ENCODE results near the gene PSME2. TPM values are rescaled to one million over a fixed set of nuclear protein-coding genes. Genes with fewer than 3 reads are reported as not detected.

The PSME2 gene, protein sequence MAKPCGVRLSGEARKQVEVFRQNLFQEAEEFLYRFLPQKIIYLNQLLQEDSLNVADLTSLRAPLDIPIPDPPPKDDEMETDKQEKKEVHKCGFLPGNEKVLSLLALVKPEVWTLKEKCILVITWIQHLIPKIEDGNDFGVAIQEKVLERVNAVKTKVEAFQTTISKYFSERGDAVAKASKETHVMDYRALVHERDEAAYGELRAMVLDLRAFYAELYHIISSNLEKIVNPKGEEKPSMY
- polyA plus RNA-seq = 100 to 1,000 TPM; 143 to 233 TPM

DNA sequence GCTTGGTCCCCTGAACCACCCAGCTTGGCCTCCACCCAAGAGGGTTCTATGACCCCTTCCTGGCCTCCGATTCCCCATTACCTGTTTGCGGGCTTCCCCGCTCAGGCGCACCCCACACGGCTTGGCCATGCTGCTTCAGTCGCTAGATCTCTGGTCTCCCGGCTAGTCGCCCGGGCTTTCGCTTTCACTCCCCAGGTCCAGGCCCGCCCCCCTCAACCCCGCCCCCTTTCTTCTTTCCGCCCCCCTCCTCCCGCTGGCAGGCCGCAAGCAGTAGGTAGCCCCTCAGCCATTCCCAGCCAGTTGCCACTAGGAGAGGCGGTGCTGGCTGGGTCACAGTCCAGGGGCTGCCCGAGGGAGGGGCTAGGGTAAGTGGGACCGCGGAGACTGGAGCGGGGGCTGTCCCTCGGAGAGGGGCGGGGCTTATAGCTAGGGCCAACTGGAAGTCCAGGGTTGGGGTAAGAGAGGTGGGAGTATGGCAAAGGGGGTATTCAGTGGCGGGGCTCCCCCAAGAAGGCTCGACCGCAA lies at the start of gene PSME2:
Gene PSME2, minus strand, starts transcription at position 158 of the 525 bp plus-strand sequence. Its CDS starts 29 bp downstream, at position 129.
- no peaks in the 10 kb centered on the region for H3K27me3 ChIP-seq (ENCODE audit: control insufficient read depth in 1 of 2, insufficient read depth in 2 of 2, low read length in 2 of 2)
- no peaks in the 10 kb centered on the region for H3K9me3 ChIP-seq (ENCODE audit: control insufficient read depth in 2 of 2, insufficient read depth in 1 of 2, low read depth in 1 of 2, low read length in 1 of 2)
- 0 to 1% methylated on average over 25 of the region's 25 CpGs for WGBS, 2 donors
- H3K36me3 ChIP-seq (ENCODE audit: control insufficient read depth in 2 of 2, insufficient read depth in 2 of 2, low read length in 1 of 2) = peaks cover 3 to 24% of the 10 kb centered on the region in 2 donors
- H3K4me3 ChIP-seq (ENCODE audit: low read depth in 1 of 2, low read length in 2 of 2) = peak within 1 kb of the TSS; percentile 87 to 93
- H3K27ac ChIP-seq (ENCODE audit: low read depth in 2 of 2, low read length in 1 of 2) = peak within 1 kb of the TSS; percentile 92 to 97
- H3K4me1 ChIP-seq (ENCODE audit: control insufficient read depth in 2 of 2, insufficient read depth in 2 of 2, low read length in 1 of 2) = peaks cover 0 to 14% of the 10 kb centered on the region in 2 donors

DNA sequence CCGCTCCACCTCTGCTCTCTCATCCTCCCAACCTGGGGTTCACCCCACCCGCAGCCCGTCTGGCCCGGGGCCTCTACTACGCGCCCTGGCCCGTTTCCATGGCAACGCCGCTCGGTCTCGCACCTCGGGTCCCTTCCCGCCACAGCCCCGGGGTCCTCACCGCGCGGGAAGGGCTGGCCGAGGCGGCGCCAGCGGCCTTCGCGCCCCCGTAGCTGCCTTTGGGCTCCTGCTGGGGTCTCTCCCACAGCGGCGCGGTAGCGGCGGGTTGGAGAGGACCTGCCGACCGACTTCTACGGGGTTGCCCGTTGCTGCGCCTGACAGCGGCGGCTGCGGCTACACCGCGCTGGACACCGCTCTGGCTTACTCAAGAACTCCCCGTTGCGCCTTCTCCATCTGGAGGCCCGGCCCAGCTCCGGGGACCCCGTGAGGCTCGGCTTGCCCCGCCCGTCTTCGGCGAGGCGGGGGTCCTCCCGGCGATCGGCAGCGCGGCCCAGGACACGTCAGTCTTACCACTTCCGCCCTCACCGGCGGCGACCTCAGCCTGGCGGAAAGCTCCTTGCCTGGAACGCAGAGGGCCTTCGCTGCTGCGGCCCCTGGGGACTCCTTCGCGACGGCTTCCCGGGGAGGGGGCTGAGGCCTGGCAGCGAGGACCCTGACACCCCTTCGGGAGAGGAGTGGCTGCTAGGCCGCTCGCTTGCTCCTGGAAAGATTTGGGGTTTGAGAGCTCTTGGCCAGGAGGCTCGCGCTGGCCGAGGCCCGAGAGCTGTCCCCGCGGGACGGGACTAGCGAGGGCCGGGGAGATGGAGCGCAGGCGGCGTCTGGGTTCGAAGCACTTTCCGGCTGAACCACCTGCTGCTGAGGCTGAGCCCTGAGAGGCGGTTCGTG lies 49.0 kb upstream of the PSME2 start, which contains the start of gene TM9SF1:
Gene TM9SF1, minus strand, starts transcription at position 256 of the 885 bp plus-strand sequence. CDS start 422 bp downstream, outside the sequence.
- peaks cover 0 to 16% of the 10 kb centered on the region in 2 donors for H3K36me3 ChIP-seq (ENCODE audit: control insufficient read depth in 2 of 2, insufficient read depth in 2 of 2, low read length in 1 of 2)
- H3K4me3 ChIP-seq (ENCODE audit: low read depth in 1 of 2, low read length in 2 of 2) = peak within 1 kb of the TSS; percentile 71 to 81
- H3K4me1 ChIP-seq (ENCODE audit: control insufficient read depth in 2 of 2, insufficient read depth in 2 of 2, low read length in 1 of 2) = peaks cover 0 to 3% of the 10 kb centered on the region in 2 donors
- H3K27ac ChIP-seq (ENCODE audit: low read depth in 2 of 2, low read length in 1 of 2) = peak within 1 kb of the TSS; percentile 93 to 94
- H3K9me3 ChIP-seq (ENCODE audit: control insufficient read depth in 2 of 2, insufficient read depth in 1 of 2, low read depth in 1 of 2, low read length in 1 of 2) = no peaks in the 10 kb centered on the region
- H3K27me3 ChIP-seq (ENCODE audit: control insufficient read depth in 1 of 2, insufficient read depth in 2 of 2, low read length in 2 of 2) = no peaks in the 10 kb centered on the region
- WGBS, 2 donors = 0 to 1% methylated on average over 88 to 89 of the region's 89 CpGs

DNA sequence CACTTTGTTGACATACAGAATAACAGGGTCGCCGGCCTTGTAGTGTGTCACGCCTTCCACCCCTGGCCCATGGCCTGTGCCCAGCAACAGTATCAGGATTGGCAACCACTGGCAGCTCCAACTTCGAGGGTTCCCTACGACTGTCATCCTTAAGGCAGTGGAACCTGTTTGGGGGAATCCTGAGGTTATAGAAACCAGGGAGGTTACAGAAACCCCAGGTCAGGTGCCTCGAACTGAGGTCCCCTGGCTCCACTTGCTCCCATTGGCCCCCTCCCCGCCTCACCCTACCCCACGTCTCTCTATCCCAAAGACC lies 48.4 kb upstream of the PSME2 start:
- Histone ChIP-seq H3K4me3 (ENCODE audit: low read depth in 1 of 2, low read length in 2 of 2) (peak overlapping the region; percentile 71 to 81), H3K27ac (ENCODE audit: low read depth in 2 of 2, low read length in 1 of 2) (peak overlapping the region; percentile 93 to 94), H3K4me1 (ENCODE audit: control insufficient read depth in 2 of 2, insufficient read depth in 2 of 2, low read length in 1 of 2) (peaks cover 0 to 3% of the 10 kb centered on the region in 2 donors), H3K36me3 (ENCODE audit: control insufficient read depth in 2 of 2, insufficient read depth in 2 of 2, low read length in 1 of 2) (peaks cover 0 to 17% of the 10 kb centered on the region in 2 donors), H3K9me3 (ENCODE audit: control insufficient read depth in 2 of 2, insufficient read depth in 1 of 2, low read depth in 1 of 2, low read length in 1 of 2) (no peaks in the 10 kb centered on the region), H3K27me3 (ENCODE audit: control insufficient read depth in 1 of 2, insufficient read depth in 2 of 2, low read length in 2 of 2) (no peaks in the 10 kb centered on the region)
- WGBS, 2 donors = 42 to 43% methylated on average over 8 of the region's 8 CpGs

DNA sequence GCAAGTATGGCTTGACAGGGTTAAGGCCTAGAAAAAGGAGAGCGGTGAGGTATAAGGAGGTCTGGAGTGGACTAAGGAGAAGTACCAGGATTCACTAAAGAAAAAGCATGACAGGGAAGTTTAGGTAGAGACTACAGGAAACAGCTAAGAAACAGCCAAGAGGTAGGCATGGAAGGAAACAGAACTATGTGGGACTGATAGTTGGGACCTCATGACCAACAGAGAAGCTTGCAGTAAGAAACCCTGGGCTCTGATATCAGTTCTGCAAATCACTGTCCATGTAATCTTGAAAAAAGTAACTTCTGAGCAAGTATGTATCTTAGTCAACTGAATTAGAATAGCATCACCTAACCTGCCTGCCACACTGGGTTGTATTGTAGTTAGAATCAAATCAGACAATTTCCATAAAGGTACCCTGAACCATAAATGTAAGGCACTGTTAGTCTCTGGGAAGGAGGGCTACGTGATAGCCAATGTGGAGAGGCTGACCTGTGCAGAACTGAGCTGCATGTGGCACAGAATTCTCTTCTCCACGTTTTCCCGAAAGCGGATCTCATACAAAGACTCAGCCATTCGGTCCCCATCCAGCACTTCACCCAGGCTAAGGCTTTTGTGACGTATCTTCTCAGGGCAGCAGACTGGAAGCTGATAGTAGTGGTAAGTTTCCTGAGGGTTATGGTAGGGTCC lies 47.9 kb upstream of the PSME2 start:
- no peaks in the 10 kb centered on the region for H3K9me3 ChIP-seq (ENCODE audit: control insufficient read depth in 2 of 2, insufficient read depth in 1 of 2, low read depth in 1 of 2, low read length in 1 of 2)
- H3K27ac ChIP-seq (ENCODE audit: low read depth in 2 of 2, low read length in 1 of 2) = peak overlapping the region in 1 of 2 donors; percentile 94
- peaks cover 0 to 20% of the 10 kb centered on the region in 2 donors for H3K36me3 ChIP-seq (ENCODE audit: control insufficient read depth in 2 of 2, insufficient read depth in 2 of 2, low read length in 1 of 2)
- peaks cover 0 to 3% of the 10 kb centered on the region in 2 donors for H3K4me1 ChIP-seq (ENCODE audit: control insufficient read depth in 2 of 2, insufficient read depth in 2 of 2, low read length in 1 of 2)
- 80% methylated on average over 7 of the region's 7 CpGs for whole genome bisulfite sequencing, 2 donors
- H3K4me3 ChIP-seq (ENCODE audit: low read depth in 1 of 2, low read length in 2 of 2) = peak overlapping the region; percentile 71 to 81
- H3K27me3 ChIP-seq (ENCODE audit: control insufficient read depth in 1 of 2, insufficient read depth in 2 of 2, low read length in 2 of 2) = no peaks in the 10 kb centered on the region

DNA sequence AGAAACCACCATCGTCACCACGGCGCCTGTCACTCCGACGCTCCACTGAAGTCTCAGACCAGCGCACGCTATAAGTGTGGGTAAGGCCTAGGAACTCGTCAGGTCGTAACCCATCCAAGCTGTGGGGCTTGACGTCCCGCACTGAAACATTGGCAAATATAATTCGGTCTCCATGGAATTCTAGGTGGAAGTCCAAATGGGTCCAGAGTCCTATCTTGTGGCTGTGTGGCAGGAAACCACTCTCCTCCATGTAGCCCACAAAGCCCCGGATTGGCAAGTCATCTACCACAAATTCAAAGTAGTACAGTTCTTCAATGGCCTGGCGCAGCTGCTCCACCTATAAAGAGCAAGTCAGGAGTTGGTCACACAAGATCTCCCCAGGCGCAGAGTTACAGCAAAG lies 46.5 kb upstream of the PSME2 start:
- WGBS, 2 donors = 95 to 98% methylated on average over 15 of the region's 15 CpGs
- Histone ChIP-seq H3K27me3 (ENCODE audit: control insufficient read depth in 1 of 2, insufficient read depth in 2 of 2, low read length in 2 of 2) (no peaks in the 10 kb centered on the region), H3K4me3 (ENCODE audit: low read depth in 1 of 2, low read length in 2 of 2) (no peak overlapping the region), H3K9me3 (ENCODE audit: control insufficient read depth in 2 of 2, insufficient read depth in 1 of 2, low read depth in 1 of 2, low read length in 1 of 2) (no peaks in the 10 kb centered on the region), H3K36me3 (ENCODE audit: control insufficient read depth in 2 of 2, insufficient read depth in 2 of 2, low read length in 1 of 2) (peaks cover 0 to 20% of the 10 kb centered on the region in 2 donors), H3K4me1 (ENCODE audit: control insufficient read depth in 2 of 2, insufficient read depth in 2 of 2, low read length in 1 of 2) (peaks cover 3 to 4% of the 10 kb centered on the region in 2 donors), H3K27ac (ENCODE audit: low read depth in 2 of 2, low read length in 1 of 2) (no peak overlapping the region)

DNA sequence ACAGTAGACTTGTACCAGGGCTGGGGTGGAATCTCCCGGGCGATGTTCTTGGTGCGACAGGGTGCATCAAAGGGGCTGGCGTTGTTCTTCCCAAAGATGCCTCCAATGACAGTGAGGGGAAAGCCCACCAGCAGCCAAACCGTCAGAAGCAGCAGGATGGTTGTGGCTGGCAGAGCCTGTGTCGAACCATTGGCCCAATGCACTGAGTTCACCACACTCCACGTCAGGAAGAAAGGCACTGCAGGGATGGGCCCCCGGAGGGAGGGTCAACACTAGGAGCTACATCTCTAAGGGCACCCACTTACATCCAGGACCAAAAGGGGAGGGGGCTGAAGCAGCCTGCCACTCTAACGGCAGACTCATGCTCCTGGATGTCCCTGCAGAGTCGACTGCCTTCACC lies 44.0 kb upstream of the PSME2 start:
- peaks cover 3 to 14% of the 10 kb centered on the region in 2 donors for H3K4me1 ChIP-seq (ENCODE audit: control insufficient read depth in 2 of 2, insufficient read depth in 2 of 2, low read length in 1 of 2)
- no peaks in the 10 kb centered on the region for H3K27me3 ChIP-seq (ENCODE audit: control insufficient read depth in 1 of 2, insufficient read depth in 2 of 2, low read length in 2 of 2)
- H3K9me3 ChIP-seq (ENCODE audit: control insufficient read depth in 2 of 2, insufficient read depth in 1 of 2, low read depth in 1 of 2, low read length in 1 of 2) = no peaks in the 10 kb centered on the region
- no peak overlapping the region for H3K27ac ChIP-seq (ENCODE audit: low read depth in 2 of 2, low read length in 1 of 2)
- 90 to 92% methylated on average over 10 of the region's 10 CpGs for WGBS, 2 donors
- H3K36me3 ChIP-seq (ENCODE audit: control insufficient read depth in 2 of 2, insufficient read depth in 2 of 2, low read length in 1 of 2) = peaks cover 5 to 39% of the 10 kb centered on the region in 2 donors
- no peak overlapping the region for H3K4me3 ChIP-seq (ENCODE audit: low read depth in 1 of 2, low read length in 2 of 2)

DNA sequence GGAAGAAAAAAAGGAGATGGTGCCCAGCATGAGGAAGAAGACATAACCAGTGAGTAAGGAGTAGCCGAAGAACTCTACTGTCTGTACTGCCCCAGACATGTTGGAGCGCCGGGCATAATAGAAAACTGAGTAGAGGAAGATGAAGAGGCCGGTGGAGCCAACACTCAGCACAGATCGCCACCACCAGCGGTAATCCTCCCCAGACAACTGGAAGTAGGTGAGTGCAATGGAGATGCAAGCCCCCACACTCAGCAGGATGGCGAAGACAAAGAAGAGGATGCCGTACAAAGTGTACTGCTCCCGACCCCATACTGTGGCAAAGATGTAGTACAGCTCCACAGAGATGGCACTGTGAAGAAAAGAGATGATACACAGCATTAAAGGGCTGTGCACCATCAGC lies 43.0 kb upstream of the PSME2 start:
- WGBS, 2 donors = 93 to 95% methylated on average over 9 of the region's 9 CpGs
- Histone ChIP-seq H3K27ac (ENCODE audit: low read depth in 2 of 2, low read length in 1 of 2) (peak overlapping the region in 1 of 2 donors; percentile 21), H3K4me1 (ENCODE audit: control insufficient read depth in 2 of 2, insufficient read depth in 2 of 2, low read length in 1 of 2) (peaks cover 3 to 11% of the 10 kb centered on the region in 2 donors), H3K4me3 (ENCODE audit: low read depth in 1 of 2, low read length in 2 of 2) (no peak overlapping the region), H3K36me3 (ENCODE audit: control insufficient read depth in 2 of 2, insufficient read depth in 2 of 2, low read length in 1 of 2) (peaks cover 13 to 48% of the 10 kb centered on the region in 2 donors), H3K9me3 (ENCODE audit: control insufficient read depth in 2 of 2, insufficient read depth in 1 of 2, low read depth in 1 of 2, low read length in 1 of 2) (no peaks in the 10 kb centered on the region), H3K27me3 (ENCODE audit: control insufficient read depth in 1 of 2, insufficient read depth in 2 of 2, low read length in 2 of 2) (no peaks in the 10 kb centered on the region)

DNA sequence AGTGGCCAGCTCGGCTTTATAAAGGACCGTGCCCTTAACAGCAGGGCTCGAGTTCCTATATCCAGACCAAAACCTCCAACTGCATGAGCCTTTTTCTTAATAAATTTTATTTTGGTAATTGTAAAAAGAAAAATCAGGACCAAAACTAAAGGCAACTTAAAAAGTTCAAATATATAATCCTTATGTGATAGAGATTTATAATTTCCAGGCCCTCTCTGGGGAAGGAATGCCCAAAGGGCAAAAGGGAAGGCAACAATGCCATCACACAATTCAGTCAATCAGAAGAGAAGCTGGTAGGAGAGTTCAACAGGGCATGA lies 42.6 kb upstream of the PSME2 start:
- H3K4me3 ChIP-seq (ENCODE audit: low read depth in 1 of 2, low read length in 2 of 2) = peak overlapping the region in 1 of 2 donors; percentile 90
- H3K27me3 ChIP-seq (ENCODE audit: control insufficient read depth in 1 of 2, insufficient read depth in 2 of 2, low read length in 2 of 2) = no peaks in the 10 kb centered on the region
- 0 to 1% methylated on average over 3 of the region's 3 CpGs for WGBS, 2 donors
- H3K36me3 ChIP-seq (ENCODE audit: control insufficient read depth in 2 of 2, insufficient read depth in 2 of 2, low read length in 1 of 2) = peaks cover 13 to 53% of the 10 kb centered on the region in 2 donors
- H3K9me3 ChIP-seq (ENCODE audit: control insufficient read depth in 2 of 2, insufficient read depth in 1 of 2, low read depth in 1 of 2, low read length in 1 of 2) = no peaks in the 10 kb centered on the region
- H3K27ac ChIP-seq (ENCODE audit: low read depth in 2 of 2, low read length in 1 of 2) = peak overlapping the region in 1 of 2 donors; percentile 21
- H3K4me1 ChIP-seq (ENCODE audit: control insufficient read depth in 2 of 2, insufficient read depth in 2 of 2, low read length in 1 of 2) = peaks cover 3 to 10% of the 10 kb centered on the region in 2 donors
